Mononuclear cell (primary cell): Measurements from ENCODE around the gene ATRX. TPM values are rescaled to one million over a fixed set of nuclear protein-coding genes. Genes with fewer than 3 reads are reported as not detected.
"Not testable (repeated sequence)": the region's sequence is repeated elsewhere in the genome, so short reads cannot be mapped to it uniquely, and the experiment has no call there.

Source experiments
- H3K27me3 ChIP-seq: 2 replicates; pipeline ENCODE4 v1.6.0; 2011; ENCODE audit warnings: low read length, control low read depth; ENCODE audit not compliant: insufficient read depth
- H3K4me1 ChIP-seq: 2 replicates; pipeline ENCODE4 v1.5.1; 2011; ENCODE audit warnings: mild to moderate bottlenecking, low read length, control low read depth; ENCODE audit not compliant: insufficient read depth
- H3K4me3 ChIP-seq: 2 replicates; pipeline ENCODE4 v1.5.1; 2011; ENCODE audit warnings: mild to moderate bottlenecking, low read length, moderate library complexity
- H3K9me3 ChIP-seq: 2 replicates; pipeline ENCODE4 v1.5.1; 2011; ENCODE audit warnings: low read depth, mild to moderate bottlenecking, control low read depth, low read length
- total RNA-seq: library from RNA; depleted of rRNA; stranded (reverse); fragments of >200 nt; gene quantifications from one replicate; pipeline ENCODE4 v1.2.3, GENCODE V29; 2012

Gene ATRX
- total RNA-seq, 1 donor = 46.6 TPM

GRCh38 chrX:77514177-77514576, 271.8 kb downstream of the ATRX start:
- Histone ChIP-seq H3K4me1 (no peaks in the 10 kb centered on the region), H3K4me3 (no peak overlapping the region), H3K9me3 (no peaks in the 10 kb centered on the region), H3K27me3 (no peaks in the 10 kb centered on the region)

DNA sequence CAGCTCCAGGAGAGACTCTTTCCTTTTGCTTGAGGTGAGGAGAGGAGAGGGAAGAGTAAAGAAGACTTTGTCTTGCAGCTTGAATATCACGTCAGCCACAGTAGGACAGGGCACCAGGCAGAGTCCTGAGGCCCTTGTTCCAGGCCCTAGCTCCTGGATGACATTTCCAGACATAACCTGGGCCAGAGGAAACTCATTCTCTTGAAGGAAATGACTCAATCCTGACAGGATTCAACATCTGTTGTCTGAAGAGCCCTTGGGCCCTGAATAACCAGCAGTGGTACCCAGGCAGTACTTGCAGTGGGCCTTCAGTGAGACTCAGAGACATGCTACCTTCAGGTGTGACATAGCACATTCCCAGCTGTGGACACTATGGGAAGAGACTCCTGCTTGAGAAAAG, 276.0 kb downstream of the ATRX start:
- H3K9me3 ChIP-seq = no peaks in the 10 kb centered on the region
- H3K27me3 ChIP-seq = no peaks in the 10 kb centered on the region
- H3K4me1 ChIP-seq = no peaks in the 10 kb centered on the region
- H3K4me3 ChIP-seq = no peak overlapping the region

- H3K9me3 ChIP-seq = no peaks in the 10 kb centered on the region
- H3K27me3 ChIP-seq = no peaks in the 10 kb centered on the region
- H3K4me3 ChIP-seq = no peak overlapping the region
- H3K4me1 ChIP-seq = no peaks in the 10 kb centered on the region
Observed at GRCh38 chrX:77505227-77505626, 280.8 kb downstream of the ATRX start.

DNA sequence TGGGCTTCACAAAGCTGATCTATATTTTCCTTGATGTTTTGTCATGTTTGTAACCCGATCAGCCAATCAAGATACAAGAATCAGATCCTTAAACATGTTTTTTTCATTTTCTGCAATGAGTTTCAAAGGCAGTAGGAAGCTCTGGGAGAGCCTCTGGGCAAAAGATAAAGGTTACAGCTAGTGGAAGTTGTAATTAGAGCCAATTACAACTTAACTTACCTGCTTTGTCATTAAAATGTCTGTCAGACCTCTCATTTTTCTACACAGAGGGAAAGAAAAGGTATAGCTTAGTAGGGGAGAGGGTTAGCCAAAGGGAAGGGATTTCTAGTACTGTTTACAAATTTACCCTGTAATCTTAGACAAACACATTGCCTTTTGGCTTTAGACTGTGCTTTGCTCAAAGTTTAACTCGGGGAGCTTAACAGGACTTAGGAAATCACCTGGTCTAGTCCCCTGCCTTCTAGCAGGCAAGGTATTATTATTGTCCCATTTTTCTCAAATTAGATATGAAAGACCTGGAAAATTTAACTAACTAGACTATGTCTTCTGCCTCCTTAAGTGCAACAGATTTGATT, 283.0 kb downstream of the ATRX start:
- no peaks in the 10 kb centered on the region for H3K4me1 ChIP-seq
- no peaks in the 10 kb centered on the region for H3K27me3 ChIP-seq
- H3K9me3 ChIP-seq = no peaks in the 10 kb centered on the region
- no peak overlapping the region for H3K4me3 ChIP-seq

DNA sequence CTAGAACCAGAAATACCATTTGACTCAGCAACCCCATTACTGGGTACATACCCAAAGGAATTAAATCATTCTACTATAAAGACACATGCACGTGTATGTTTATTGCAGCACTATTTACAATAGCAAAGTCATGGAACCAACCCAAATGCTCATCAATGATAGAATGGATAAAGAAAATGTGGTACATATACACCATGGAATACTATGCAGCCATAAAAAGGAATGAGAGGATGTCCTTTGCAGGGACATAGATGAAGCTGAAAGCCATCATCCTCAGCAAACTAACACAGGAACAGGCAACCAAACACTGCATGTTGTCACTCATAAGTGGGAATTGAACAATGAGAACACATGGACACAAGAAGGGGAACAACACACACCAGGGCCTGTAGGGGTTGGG, 285.9 kb downstream of the ATRX start:
- H3K27me3 ChIP-seq, H3K4me1 ChIP-seq, H3K9me3 ChIP-seq, H3K4me3 ChIP-seq: not testable (repeated sequence)

DNA sequence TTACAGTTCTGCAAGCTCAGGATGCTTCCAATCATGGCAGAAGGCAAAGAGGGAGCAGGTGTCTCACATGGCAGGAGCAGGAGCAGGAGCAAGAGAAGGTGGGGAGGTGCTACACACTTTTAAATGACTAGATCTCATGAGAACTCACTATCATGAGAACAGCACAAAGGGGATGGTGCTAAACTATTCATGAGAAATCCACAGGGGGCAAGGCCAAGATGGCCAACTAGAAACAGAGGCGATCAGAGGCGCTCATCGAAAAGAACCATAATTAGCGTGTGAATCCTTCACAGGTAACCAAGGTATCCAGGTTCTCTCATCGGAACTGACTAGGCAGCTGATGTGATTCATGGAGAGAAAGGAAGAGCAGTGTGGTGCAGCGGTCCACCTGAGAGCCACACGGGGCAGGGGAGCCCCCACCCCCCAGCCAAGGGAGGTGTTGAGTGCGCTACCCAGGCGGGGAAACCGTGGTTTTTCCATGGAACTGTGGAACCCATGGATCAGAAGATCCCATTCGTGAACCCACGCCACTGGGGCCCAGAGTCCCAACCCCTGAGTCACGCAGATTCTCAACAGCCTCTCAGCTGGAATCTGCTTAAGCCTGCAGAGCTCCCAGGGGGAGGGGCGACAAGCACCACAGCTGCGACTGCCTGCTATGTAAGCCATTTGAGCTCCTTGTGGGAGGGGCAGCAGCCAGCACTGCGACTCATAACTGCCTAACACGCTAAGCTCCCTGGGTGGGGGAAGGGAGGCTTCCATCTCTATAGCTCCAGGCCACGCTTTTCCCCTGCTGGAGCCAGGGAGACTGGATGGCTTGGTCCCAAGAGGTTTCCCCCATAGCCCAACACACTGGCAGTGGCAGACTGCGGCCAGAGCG, 292.1 kb downstream of the ATRX start:
- no peaks in the 10 kb centered on the region for H3K9me3 ChIP-seq
- H3K4me1 ChIP-seq = no peaks in the 10 kb centered on the region
- H3K4me3 ChIP-seq = no peak overlapping the region

DNA sequence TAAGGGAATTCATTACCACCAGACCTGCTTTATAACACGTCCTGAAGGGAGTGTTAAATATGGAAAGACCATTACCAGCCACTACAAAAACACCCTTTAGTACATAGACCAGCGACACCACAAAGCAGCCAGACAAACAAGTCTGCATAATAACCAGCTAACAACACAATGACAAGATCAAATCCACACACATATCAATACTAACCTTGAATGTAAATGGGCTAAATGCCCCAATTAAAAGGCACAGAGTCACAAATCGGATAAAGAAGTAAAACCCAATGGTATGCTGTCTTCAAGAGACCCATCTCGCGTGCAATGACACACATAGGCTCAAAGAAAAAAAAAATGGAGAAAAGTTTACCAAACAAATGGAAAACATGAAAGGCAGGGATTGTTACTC, 302.0 kb downstream of the ATRX start:
- Histone ChIP-seq H3K4me1 (no peaks in the 10 kb centered on the region), H3K4me3 (no peak overlapping the region), H3K9me3 (no peaks in the 10 kb centered on the region), H3K27me3 (no peaks in the 10 kb centered on the region)

More for the DNA sequence above, 292.1 kb downstream of the ATRX start:
- no peaks in the 10 kb centered on the region for H3K27me3 ChIP-seq

DNA sequence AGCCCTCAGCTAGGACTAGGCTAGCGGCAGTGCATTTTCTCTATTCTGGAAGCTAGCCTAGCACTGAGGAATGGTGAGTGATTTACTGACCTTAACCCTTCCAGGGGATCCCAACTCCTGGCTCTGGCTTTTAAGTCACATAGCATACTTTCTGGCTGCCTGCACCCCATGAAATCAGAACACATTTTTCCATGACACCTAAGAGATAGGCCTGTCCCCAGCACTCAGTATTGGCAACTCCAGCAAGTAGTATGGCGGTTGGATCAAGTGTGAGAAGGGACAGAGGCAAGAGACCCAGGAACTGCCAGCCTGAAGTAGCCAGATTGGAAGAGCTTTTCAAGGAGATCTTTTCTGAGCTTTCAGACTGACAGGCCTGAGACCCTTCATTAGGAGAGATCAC, 330.6 kb downstream of the ATRX start:
- no peaks in the 10 kb centered on the region for H3K9me3 ChIP-seq
- H3K27me3 ChIP-seq = no peaks in the 10 kb centered on the region
- no peak overlapping the region for H3K4me3 ChIP-seq
- H3K4me1 ChIP-seq = no peaks in the 10 kb centered on the region

Other genes starting within 250 kb of the ATRX start
- gene MAGT1, start 109.2 kb upstream of the ATRX start, total RNA-seq = 63.2 TPM
- 217 TPM for gene COX7B, start 113.3 kb upstream of the ATRX start, total RNA-seq
- gene ATP7A, start 124.5 kb upstream of the ATRX start, total RNA-seq = 19.1 TPM
- gene PGAM4, start 183.4 kb upstream of the ATRX start, total RNA-seq = not detected